ENCODE results near the gene MAEL.
A peak's percentile ranks its signal among the peaks of the same experiment; 100 is the strongest.

GRCh38 chr1:167052389-167052788, 63.3 kb downstream of the MAEL start:
- TF ChIP-seq CTCF (IDR thresholded peaks at IDR 0.05 in 2 of 3, conservative IDR thresholded peaks at IDR 0.05 in 1 of 3; ENCODE audit: borderline replicate concordance in 1 of 3, insufficient read depth in 1 of 3, low read depth in 2 of 3, low read length in 2 of 3) = peak; percentile 58 to 71 (median 71); a peak in 5 of 6 replicates
- peak; percentile 35; the same call in 1 of the 2 replicates for TF ChIP-seq MAX (IDR thresholded peaks at IDR 0.05)
- no peak for TF ChIP-seq ZNF274 (IDR thresholded peaks at IDR 0.05; ENCODE audit: low read depth, low read length)
- no peak for TF ChIP-seq POLR2AphosphoS5 (IDR thresholded peaks at IDR 0.05; ENCODE audit: low read depth, low read length)
- no peak for TF ChIP-seq EZH2 (IDR thresholded peaks at IDR 0.05)
- no peak for TF ChIP-seq SIN3A (IDR thresholded peaks at IDR 0.05; ENCODE audit: low read depth)
- TF ChIP-seq EZH2phosphoT487 (IDR thresholded peaks at IDR 0.05; ENCODE audit: borderline replicate concordance) = no peak
- peak; percentile 48 for TF ChIP-seq RAD21 (IDR thresholded peaks at IDR 0.05; ENCODE audit: low read depth)
- no peak for TF ChIP-seq POLR2A (IDR thresholded peaks at IDR 0.05; ENCODE audit: borderline replicate concordance, extremely low read depth, insufficient read depth, insufficient read length)
